Loucy (cell line): ENCODE results near the gene ZDHHC14.

Experiments used
- H2AFZ ChIP-seq: fragments of 200-600 bp; sonication (generic); 2 replicates; pipeline ENCODE4 v1.6.0; 2016; ENCODE audit warnings: antibody characterized with exemption, mild to moderate bottlenecking, low read length, moderate library complexity
- H3F3A ChIP-seq: fragments of 200-600 bp; 2 replicates; pipeline ENCODE4 v1.6.0; 2016; ENCODE audit warnings: antibody characterized with exemption, low read depth, mild to moderate bottlenecking
- H3K27me3 ChIP-seq: fragments of 200-600 bp; sonication (generic); 2 replicates; pipeline ENCODE4 v1.6.1; 2014; ENCODE audit warnings: low read length, mild to moderate bottlenecking; ENCODE audit not compliant: insufficient read depth, poor library complexity, severe bottlenecking
- H3K36me3 ChIP-seq: fragments of 200-600 bp; sonication (generic); 2 replicates; pipeline ENCODE4 v1.6.1; 2016; ENCODE audit warnings: low read length; ENCODE audit not compliant: insufficient read depth
- H3K4me1 ChIP-seq: fragments of 200-600 bp; sonication (generic); 2 replicates; pipeline ENCODE4 v1.5.1; 2014; ENCODE audit warnings: low read length, mild to moderate bottlenecking; ENCODE audit not compliant: insufficient read depth, poor library complexity, severe bottlenecking
- H3K4me2 ChIP-seq: fragments of 200-600 bp; sonication (generic); 2 replicates; pipeline ENCODE4 v1.6.0; 2014; ENCODE audit warnings: antibody characterized with exemption, low read length, low read depth, mild to moderate bottlenecking; ENCODE audit not compliant: poor library complexity, severe bottlenecking
- H3K4me3 ChIP-seq: fragments of 200-600 bp; sonication (generic); 2 replicates; pipeline ENCODE4 v1.5.1; 2014; ENCODE audit warnings: low read length, mild to moderate bottlenecking, mixed read lengths; ENCODE audit not compliant: poor library complexity, severe bottlenecking
- H3K79me2 ChIP-seq: fragments of 200-600 bp; sonication (generic); 2 replicates; pipeline ENCODE4 v1.6.1; 2014; ENCODE audit warnings: low read length; ENCODE audit not compliant: insufficient read depth
- H3K9ac ChIP-seq: fragments of 200-600 bp; sonication (generic); 2 replicates; pipeline ENCODE4 v1.6.0; 2014; ENCODE audit warnings: mild to moderate bottlenecking, low read depth, low read length, moderate library complexity; ENCODE audit not compliant: poor library complexity, severe bottlenecking
- H3K9me2 ChIP-seq: fragments of 200-600 bp; sonication (generic); replicated peaks from 2 replicates; pipeline ENCODE4 v1.6.1; 2016; ENCODE audit warnings: low read depth, low read length, mixed read lengths
- H3K9me3 ChIP-seq: fragments of 200-600 bp; sonication (generic); 2 replicates; pipeline ENCODE4 v1.6.1; 2014; ENCODE audit warnings: mild to moderate bottlenecking, antibody characterized with exemption, low read length, low read depth; ENCODE audit not compliant: insufficient read depth
- H4K20me1 ChIP-seq: fragments of 200-600 bp; sonication (generic); 2 replicates; pipeline ENCODE4 v1.6.0; 2014; ENCODE audit warnings: antibody characterized with exemption, low read length, mild to moderate bottlenecking; ENCODE audit not compliant: insufficient read depth, poor library complexity, severe bottlenecking
- EZH2phosphoT487 ChIP-seq: fragments of 200-600 bp; IDR thresholded peaks from 2 replicates; pipeline ENCODE4 v1.6.1; 2018; ENCODE audit warnings: antibody characterized with exemption, mild to moderate bottlenecking, moderate library complexity, borderline replicate concordance
- TF ChIP-seq, protein P1 (sequence below): fragments of 200-600 bp; sonication (generic); conservative IDR thresholded peaks from 2 replicates; pipeline ENCODE4 v1.5.1; 2014; ENCODE audit warnings: mild to moderate bottlenecking, antibody characterized with exemption, low read length

Gene ZDHHC14

DNA sequence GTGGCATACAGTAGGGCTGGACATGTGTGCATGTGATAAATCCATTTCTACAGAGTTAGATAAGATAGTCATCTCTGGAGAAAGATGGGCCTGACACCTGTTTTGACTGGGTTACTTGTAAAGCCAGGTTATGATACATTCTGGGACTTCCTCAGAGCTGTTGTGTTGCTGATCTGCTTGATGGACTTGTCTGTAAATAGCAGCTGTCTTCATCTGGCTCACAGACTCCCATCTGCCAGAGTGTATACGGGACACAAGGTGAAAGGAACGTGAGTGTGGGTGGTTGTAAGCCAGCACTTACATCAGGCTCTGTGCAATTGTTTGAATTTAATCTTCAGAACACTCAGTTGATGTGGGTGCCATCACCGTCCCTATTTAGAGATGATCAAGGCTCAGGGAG is 49.8 kb downstream of the ZDHHC14 start:
- no peaks in the 10 kb centered on the region for H3K79me2 ChIP-seq
- no peak for TF ChIP-seq EZH2phosphoT487
- TF ChIP-seq, protein P1, sequence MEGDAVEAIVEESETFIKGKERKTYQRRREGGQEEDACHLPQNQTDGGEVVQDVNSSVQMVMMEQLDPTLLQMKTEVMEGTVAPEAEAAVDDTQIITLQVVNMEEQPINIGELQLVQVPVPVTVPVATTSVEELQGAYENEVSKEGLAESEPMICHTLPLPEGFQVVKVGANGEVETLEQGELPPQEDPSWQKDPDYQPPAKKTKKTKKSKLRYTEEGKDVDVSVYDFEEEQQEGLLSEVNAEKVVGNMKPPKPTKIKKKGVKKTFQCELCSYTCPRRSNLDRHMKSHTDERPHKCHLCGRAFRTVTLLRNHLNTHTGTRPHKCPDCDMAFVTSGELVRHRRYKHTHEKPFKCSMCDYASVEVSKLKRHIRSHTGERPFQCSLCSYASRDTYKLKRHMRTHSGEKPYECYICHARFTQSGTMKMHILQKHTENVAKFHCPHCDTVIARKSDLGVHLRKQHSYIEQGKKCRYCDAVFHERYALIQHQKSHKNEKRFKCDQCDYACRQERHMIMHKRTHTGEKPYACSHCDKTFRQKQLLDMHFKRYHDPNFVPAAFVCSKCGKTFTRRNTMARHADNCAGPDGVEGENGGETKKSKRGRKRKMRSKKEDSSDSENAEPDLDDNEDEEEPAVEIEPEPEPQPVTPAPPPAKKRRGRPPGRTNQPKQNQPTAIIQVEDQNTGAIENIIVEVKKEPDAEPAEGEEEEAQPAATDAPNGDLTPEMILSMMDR = no peak
- H3K4me2 ChIP-seq = no peak overlapping the region
- no peak overlapping the region for H3K4me3 ChIP-seq
- no peaks in the 10 kb centered on the region for H3F3A ChIP-seq
- no peaks in the 10 kb centered on the region for H3K36me3 ChIP-seq
- H2AFZ ChIP-seq = no peak overlapping the region
- no peaks in the 10 kb centered on the region for H3K9me2 ChIP-seq
- H3K4me1 ChIP-seq = no peaks in the 10 kb centered on the region
- H3K27me3 ChIP-seq = no peaks in the 10 kb centered on the region
- no peaks in the 10 kb centered on the region for H3K9me3 ChIP-seq
- H3K9ac ChIP-seq = no peak overlapping the region
- H4K20me1 ChIP-seq = no peaks in the 10 kb centered on the region

DNA sequence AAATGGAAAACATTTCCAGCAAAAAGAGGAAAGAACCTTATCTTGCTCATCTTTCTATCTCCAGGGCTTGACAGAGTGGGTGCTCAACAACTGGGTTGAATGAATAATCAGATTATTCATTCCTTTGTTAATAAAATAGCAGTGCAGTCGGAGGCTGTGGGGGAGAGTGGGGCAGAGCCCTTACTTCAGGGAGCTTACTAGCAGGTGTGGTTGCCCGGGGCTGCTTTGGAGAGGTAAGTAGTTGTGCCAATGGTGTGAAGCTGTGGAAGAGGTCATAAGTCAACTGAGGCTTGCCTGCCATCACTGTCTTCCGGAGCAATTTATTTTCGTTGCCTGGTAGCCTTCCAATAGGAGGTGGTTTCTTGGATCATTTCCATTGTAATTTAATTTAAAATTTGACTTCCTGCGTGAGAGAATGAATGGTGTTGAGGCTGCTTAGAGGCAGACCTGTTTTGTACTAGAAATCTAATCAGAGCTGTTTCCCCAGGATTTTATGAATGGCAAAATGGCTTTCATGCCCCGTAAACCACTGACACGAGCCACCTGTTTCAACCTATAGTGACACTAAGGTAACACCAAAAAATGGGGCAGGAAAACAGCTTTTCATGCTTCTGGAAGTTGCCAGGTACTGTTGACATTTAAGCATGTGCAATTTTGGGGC is 51.4 kb downstream of the ZDHHC14 start:
- Histone ChIP-seq H3K4me1 (no peaks in the 10 kb centered on the region), H3K9me2 (no peaks in the 10 kb centered on the region)

DNA sequence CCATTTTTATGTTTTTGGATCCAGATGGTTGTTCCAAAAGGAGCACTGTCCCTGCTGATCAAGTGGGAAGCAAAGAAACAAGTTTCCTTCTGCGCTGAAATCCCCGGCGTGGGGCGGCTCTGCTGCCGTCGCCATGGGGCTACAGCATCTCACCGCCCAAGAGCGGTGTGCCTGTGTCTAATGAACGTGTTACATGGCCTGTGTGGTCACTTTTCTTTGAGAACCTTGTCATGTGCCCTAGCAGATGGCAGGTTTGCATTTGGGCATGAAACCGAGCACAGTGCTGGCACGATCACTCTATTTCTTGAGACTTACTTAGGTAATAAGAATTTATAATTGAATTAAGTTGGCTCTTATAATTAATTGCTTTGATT is 51.9 kb downstream of the ZDHHC14 start:
- H3K4me1 ChIP-seq = no peaks in the 10 kb centered on the region
- no peaks in the 10 kb centered on the region for H3K36me3 ChIP-seq
- TF ChIP-seq, protein P1 = no peak
- TF ChIP-seq EZH2phosphoT487 = no peak
- H4K20me1 ChIP-seq = no peaks in the 10 kb centered on the region
- no peak overlapping the region for H2AFZ ChIP-seq
- H3K4me2 ChIP-seq = no peak overlapping the region
- H3K27me3 ChIP-seq = no peaks in the 10 kb centered on the region
- no peaks in the 10 kb centered on the region for H3K9me2 ChIP-seq
- no peaks in the 10 kb centered on the region for H3K9me3 ChIP-seq
- no peak overlapping the region for H3K9ac ChIP-seq
- no peak overlapping the region for H3K4me3 ChIP-seq
- H3F3A ChIP-seq = no peaks in the 10 kb centered on the region
- no peaks in the 10 kb centered on the region for H3K79me2 ChIP-seq

More for the DNA sequence above, 51.4 kb downstream of the ZDHHC14 start:
- H3F3A ChIP-seq = no peaks in the 10 kb centered on the region
- H4K20me1 ChIP-seq = no peaks in the 10 kb centered on the region
- H3K9ac ChIP-seq = no peak overlapping the region
- H3K4me2 ChIP-seq = no peak overlapping the region
- TF ChIP-seq EZH2phosphoT487 = no peak
- TF ChIP-seq, protein P1 = no peak
- H3K9me3 ChIP-seq = no peaks in the 10 kb centered on the region
- no peak overlapping the region for H3K4me3 ChIP-seq
- no peaks in the 10 kb centered on the region for H3K36me3 ChIP-seq
- H3K79me2 ChIP-seq = no peaks in the 10 kb centered on the region
- H2AFZ ChIP-seq = no peak overlapping the region
- no peaks in the 10 kb centered on the region for H3K27me3 ChIP-seq
